Activated CD8-positive, alpha-beta memory T cell treated with anti-CD3 and anti-CD28 coated beads for 24 hours (primary cell): ENCODE data around the gene ACSL6.

Source experiments
- DNase-seq: peaks from one replicate; pipeline ENCODE4 v3.0.0-alpha.2; 2020

ACSL6 gene

DNA sequence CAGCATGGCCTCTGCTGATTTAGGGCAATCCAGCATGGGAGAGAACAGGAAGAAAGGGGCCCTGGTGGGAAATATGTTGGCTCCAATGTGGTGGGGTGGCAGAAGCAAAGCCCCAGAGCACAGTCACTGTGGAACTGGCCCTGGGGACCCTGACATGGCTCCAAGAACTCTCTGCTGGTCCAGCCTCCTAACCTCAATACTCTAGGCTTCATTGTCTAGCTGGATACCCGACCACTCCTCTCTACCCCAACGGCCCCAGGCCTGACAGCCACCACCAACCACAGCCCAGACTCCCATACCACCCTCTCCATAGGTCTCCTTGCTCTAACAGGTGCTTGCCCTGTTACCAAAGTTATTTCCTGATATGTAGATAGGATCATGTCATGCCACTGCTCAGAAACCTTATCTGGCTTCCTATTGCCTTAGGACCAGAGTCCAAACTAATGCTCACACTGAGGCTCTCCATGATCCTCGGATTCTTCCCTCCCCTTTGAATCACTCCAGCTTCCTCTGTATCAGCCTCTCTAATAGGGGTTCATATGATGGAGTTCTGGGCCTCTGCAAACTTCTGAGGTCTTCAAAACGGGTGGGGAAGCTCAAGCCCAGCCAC is 12.9 kb downstream of the ACSL6 start:
- no peak for DNase-seq

DNA sequence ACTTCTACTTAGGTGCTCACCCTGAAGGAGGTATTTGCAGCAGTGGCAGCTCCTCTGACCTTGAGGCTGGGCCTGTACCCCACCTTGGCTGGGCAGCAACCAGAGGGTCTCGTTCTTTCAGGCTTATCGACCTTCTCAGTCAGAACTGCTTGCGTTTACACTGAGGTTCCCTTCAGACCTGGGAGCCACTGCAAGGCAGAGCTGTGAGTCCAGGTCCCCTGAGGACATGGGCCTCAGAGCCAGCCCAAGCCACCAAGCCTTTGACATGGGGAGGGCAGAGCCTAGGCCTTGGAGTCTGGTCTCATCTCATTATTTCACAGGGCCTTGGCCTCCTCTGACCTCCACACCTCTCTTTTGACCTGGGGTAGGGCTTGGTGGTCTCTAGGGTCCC is 13.7 kb downstream of the ACSL6 start:
- DNase-seq = no peak

DNA sequence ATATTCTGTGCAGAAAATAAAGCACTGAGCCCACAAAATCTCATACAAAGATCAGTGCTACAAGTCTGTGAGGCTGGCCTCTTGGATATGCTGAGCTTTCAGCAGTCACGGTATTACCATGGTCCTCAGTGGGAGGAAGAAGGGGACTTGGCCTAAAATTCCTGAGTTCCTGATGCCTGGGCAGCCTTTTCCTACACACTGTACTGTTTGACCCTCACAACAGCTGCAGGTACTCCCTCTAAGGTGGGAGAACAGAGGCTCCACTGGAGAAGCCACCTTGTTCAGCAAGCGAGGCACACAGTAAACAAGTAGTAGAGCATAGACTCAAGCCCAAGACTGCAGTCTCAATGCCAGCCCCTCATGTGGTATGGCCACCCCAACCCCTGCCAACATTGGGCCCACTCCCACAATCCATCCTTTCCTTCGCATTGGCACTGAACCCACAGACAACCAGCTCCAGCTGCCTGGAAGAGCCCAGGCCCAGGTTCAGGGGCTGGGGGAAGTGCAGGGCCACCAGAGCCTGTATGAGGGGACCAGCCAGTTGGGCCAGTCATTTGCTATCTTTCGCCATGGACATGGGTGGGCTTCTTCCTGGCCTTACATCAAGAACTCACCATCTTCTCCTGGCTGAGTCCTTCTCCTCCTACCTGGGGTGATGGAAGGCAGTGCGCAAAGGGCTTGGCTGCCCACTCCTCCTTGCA is 14.3 kb downstream of the ACSL6 start:
- DNase-seq = no peak

DNA sequence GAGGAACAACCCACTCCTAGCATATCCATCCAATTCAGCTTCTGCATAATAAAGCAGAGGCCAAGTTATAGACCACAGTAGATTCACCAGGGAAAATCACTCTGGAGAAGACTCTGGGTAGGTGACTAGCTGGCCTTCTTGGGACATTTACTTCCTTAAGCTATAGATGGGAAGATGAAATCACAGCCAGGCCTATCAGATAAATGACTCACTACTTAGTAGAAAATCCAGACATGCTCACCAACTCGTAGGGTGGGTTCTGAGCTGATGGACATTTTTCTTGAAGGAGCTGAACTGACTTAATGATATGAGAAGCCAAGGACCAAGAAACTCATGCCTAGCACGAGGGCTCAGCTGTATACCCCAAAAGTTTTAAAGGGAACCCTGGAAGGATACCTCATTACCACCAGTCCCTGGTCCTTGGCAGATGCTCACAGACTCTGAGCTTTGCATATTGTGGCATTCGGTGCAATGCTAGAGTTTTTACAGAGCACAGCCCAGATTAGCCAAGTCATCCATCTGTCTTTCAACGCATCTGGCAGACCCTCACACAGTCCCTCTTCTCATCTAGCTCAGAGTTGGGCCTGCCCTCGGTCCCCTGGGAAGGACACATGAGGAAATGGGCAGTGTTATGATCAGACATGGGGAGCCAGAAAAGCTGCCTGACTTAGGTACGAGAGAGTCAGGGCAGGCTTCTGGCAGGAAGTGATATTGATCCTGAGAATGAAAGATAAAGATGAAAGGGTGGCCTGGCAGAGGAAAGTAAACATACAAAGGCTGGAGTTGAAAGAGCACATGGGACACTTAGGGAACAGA is 15.0 kb downstream of the ACSL6 start:
- no peak for DNase-seq

DNA sequence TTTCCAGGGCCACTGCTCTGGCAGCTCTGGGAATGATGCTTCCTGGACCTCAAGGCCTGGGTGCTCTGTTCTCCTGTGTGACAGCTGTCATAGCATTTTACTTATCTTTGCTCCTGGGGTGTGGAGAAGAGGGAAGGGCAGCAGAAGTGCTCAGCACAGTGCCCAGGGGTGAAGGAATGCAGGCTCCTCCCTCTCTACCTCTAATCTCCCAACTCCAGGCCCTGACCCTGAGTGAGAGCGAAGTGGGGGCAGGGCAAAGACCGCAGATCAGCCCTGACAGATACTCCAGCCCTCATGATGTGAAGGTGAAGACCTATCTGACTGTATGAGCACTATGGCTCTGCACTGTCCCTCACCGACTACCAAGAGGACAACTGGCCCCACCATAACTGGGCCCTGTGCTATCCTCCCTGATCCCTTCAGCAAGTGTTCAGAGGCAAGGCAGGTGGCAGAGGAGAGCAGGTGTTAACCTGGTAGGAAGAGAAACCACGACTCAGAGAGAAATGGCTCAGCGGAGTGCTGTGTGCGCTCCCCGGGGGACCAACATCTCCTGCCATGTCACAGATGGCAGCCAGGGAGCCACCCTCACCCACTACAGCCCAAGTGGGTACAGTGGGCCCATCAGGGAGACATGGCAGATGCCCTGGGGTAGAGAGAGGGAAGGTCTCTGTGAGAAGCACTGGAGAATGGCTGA is 16.8 kb downstream of the ACSL6 start:
- no peak for DNase-seq

DNA sequence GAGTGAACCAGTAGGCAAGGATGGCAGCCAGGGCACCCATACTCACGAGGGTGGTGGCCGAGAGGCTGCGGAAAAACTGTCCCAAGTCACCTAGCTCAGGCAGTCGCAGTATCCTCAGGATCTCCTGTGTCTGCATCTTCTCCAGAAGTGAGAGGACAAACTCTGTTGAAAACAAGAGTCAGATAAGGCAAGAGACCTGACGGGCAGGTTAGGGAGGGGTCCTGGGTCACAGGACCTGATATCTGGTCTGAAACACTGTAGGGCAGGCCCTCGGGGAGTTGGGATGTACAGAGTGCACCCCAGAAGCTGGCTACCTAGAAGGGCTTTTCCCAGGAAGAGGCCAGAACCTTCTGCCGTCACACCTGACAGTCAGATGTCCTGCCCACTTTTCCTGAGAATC is 17.4 kb downstream of the ACSL6 start:
- DNase-seq = no peak

DNA sequence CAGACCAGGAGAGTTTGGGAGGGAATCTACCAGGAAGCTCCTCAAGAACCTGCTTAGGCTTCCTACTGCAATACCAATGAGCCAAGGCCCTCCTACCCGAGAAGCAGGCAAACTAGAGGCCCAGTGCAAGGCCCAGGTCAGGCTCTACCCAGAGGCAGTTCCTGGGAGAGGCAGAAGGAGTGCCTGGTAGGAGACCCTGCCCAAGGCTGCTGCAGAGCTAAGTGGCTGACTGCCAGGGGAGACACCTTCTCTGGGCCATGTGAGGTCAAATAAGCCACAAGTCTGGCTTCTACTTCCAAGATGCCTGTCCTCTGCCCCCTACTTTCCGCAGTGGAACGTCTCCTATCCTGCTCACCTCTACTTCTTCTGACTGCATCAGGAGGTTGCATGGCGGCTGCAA is 17.8 kb downstream of the ACSL6 start:
- no peak for DNase-seq

DNA sequence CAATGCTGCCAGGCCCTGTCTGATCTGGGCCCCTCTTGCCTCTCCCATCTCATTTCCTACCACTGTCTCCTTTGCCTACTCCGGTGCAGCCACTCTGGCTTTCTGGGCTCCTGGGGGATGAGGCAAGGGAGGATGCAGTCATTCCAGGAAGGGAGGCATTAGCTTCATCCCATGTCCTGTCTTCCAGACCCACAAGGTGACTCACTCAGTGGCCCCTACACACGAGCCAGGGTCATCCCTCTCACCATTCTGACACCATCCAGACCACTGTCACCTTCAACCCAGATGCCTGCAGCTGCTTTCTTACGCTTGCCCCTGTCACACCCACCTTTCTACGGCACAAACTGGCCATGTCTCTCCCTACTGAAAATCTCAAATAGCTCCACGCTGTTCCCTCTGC is 19.1 kb downstream of the ACSL6 start:
- no peak for DNase-seq

DNA sequence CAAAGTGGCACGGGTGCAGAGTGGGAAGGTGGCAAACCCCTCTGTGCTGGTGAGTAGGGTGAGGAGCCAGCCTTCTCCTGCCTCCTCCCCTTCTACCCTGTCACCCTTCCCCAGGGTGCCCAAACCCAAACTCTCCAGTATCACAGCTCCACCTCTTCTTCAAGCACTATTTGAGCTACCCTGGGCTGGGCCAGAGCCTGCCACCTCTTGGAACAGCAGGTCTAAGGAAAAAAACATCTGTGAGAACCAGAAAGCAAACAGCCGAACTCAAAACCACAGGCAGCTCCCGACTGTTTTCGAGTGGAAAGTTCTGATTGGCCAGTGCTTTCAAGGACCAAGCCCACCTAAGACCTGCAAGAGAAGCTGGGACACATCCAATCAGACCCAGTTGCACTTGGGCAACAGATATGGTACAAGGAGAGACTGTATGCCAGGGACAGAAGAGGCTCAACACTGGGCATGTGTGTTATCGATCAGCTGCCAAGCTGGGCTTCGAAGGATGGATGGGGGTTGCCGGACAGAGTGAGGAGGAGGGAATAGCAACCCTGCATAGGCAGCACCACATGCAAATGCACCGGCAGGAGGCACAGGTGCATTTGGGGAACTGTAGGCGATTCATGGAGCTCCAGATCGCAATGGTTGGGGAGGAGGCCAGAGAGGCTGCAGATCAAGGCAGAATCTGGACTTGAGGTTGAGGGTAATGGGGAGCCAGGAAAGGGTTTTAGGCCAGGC is 19.7 kb downstream of the ACSL6 start:
- DNase-seq = no peak

DNA sequence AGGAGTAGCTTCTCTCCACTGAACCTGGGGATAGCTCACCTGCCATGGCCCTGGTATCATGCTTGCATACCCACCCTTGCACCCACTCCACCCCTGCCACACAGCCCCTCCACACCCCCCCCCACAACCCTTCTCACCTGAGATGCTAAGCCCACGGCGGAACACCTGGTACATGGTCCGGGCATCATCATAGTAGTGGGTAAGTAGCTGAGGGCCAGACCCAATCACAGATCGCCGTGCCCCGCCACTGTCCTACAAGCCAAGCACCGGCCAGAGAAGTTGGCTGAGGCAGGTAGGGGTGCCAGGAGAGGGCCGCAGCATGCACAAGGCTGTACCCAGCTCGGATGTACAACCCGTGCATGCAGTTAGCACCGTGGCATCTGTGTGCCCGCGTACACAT is 20.7 kb downstream of the ACSL6 start:
- DNase-seq = no peak

DNA sequence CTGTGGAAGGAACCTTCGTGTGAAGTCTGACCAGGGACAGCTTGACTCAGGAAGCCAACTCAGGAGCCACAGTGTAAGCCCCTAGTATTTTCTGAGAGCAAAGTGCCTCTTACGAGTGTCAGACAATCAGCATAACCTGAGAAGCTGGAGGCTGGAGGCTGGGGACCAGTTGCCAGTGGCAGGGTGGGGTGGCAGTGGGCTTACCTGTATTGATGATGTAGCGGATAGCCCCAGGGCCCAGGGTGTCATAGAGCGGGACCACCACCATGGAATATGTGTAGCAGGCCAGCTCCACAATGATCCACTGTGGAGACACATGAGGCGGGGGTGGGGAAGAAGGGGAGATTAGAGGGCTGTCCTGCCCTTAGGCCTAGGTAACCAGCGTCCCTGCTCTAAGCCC is 22.9 kb downstream of the ACSL6 start:
- DNase-seq = no peak

DNA sequence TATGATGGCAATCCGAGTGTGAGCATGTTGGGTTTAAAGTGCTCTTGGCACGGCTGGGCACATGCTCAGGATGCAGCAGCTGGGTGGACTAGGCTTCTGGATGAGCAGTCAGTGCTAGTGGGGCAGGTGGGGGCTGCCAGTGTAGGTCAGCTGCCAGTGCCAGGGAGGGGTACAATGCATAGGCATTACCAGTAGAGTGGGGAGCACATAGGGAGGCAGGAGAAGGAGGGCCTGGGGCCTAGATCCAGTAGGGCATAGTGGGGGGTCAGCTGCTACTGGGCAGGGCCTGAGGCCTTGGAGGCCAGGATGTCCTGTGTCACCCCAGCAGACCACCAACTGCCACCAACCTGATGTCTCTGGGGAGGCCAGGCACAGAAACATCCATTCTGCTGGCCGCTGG is 24.2 kb downstream of the ACSL6 start:
- DNase-seq = no peak

DNA sequence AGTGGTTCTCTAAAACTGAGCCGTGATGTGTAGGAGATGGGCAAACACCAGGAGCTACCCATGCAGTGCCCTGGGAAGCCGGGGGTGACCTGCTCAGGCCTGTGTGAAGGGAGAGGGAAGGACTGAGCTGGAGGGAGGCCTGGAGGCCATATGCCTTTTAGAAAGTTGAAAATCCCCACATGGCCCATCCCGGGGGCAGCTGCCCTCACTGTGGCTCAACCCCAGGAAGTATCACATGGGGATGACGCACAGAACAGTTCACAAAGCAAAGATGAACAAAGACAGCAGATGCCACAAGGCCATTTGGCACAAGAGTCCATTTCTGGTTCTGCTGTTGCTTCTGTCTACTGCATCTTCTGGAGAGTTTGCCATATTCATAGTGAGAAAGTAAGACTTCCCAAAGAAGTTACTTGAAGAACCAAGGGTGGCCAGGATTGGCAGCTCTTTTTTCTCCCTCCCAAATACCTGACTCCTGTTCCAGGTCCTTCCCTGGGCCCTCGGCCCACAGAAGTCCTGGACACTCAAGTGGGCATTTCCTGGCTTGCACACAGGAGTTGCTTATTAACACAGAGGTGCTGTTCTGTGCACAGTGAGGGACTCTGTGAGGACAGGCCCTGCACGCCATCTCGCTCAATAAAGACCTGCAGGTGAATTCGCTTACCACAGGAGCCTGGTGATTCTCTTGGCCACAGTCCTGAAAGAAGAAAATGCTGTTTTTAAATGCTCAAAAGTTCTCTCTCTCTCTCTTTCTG is 25.1 kb downstream of the ACSL6 start:
- DNase-seq = no peak

DNA sequence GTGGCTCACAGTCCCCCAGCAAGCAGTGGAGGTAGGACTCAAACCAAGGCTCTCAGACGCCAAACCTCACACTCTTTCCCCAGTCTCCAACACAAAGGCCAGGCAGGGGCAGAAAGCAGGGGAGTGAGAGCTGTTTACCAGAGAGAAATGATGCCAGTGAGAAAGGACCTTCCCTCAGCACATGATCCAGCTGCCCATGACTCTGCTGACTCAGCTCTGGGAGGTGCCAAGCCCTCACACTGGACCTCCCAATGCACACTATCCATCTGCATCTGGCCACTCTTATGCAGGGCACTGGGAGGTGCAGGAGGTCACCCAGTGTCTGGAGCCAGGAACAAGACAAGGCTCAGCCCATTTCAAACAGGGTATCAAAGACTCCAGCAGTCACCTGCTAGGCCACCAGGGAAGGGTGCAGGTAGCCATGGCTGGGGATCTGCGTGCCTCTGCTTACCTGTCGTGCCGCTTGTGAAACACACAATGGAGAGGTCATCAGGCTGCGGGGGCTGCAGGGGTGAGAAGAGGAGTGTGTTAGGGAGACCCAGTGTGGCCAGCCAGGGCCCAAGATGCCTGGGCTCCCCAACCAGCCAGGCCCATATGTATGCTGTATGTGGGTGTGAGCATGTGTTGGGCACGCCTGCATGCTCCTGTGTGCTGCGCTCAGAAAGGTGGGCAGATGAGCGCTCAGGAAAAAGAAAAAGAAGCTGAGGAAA is 26.3 kb downstream of the ACSL6 start:
- DNase-seq = no peak

DNA sequence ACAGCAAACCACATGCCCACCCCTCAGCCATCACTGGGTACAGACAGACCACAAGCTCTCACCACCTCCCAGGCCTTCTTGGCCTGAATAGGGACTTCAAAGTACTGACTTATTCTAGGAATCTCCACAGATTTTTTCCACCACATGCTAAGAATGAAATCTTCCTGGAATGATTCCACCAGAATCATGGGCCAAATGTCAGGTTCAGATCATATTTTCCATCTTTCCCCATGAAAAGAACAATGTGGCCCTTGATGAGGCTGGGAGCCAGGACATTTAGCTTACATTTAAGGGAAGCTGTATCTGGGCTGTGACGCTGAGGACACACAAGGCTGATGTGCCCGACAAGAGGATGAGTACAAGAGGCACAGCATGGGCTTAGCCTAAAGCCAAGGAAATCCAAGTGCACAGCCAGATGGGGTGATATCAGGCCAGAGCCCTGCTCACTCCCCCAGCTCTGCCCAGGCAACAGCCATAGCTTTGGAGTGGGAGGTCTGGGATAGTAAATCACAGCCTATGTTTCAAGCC is 28.1 kb downstream of the ACSL6 start:
- DNase-seq = no peak

DNA sequence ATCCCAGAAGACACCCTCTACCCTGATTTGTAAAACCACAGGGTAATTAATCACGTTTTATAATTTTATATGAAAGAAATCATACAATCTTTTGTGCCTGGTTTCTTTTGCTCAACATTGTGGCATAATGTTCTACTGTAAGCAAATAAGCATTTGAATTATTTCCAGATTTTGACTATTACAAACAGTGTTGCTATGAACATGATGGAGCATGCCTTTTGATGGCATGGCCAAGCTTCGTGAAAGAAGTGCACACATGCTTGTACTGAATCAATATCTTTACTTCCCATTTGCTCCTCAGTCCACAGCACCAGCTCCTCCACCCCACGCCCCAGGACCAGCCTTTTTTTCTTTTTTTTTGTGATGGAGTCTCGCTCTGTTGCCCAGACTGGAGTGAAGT is 29.9 kb downstream of the ACSL6 start:
- DNase-seq = no peak

DNA sequence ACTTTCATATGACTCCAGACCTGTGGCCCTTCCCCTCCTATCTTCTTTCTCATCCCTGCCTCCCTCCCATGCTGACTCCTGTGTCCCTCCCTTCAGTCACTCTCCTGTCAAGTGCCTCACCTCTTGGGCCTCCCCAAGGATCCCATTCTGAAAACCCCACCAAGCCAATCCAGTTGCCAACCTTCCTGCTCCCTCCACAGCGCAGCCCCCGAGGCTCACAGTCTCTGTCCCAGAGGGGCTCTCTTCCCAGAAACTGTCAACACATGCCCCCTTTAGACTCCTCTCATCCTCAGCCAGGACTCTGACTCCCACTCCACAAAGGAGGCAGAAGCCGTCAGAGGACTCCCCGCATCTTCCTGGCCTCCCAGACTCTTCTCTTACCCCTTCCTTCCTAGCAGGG is 30.8 kb downstream of the ACSL6 start:
- no peak for DNase-seq

DNA sequence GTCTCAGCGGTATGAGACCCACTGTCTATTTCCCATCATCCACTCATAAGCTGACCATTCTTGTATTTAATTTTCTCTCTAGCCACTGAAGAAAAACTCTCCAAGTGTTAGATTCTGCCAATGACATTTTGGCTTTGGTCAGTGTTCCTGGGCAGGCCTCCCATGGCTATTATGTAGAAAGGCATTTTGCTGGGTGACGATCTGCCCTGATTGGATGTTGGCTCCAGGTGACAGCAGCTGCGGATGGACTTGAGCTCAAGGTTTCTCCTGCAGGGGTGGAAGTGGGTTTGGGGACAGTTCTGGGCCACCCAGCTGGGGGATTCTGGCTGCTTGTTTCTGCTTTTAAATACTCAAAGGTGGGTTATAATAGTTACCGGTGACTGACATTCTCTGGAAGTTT is 31.6 kb downstream of the ACSL6 start:
- DNase-seq = peak; percentile 1

DNA sequence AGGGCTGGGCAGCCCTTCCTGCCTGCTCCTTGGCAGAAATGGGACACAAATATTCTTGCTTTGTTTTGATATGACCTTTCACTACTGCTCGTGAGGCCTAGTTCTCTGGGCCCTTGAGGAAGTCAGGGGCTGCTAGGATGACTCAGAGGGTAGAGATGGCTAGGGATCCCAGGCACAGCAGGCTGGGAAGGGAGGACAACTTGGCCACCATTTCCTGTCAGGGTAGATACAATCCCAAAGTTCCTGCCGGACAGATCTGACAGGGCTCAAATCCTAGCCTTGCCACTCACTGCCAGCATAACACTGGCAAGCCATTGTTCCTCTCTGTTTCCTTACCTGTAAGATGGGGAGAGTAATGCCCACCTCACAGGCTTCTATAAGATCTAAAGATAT is 34.2 kb downstream of the ACSL6 start:
- peak; percentile 54 for DNase-seq

DNA sequence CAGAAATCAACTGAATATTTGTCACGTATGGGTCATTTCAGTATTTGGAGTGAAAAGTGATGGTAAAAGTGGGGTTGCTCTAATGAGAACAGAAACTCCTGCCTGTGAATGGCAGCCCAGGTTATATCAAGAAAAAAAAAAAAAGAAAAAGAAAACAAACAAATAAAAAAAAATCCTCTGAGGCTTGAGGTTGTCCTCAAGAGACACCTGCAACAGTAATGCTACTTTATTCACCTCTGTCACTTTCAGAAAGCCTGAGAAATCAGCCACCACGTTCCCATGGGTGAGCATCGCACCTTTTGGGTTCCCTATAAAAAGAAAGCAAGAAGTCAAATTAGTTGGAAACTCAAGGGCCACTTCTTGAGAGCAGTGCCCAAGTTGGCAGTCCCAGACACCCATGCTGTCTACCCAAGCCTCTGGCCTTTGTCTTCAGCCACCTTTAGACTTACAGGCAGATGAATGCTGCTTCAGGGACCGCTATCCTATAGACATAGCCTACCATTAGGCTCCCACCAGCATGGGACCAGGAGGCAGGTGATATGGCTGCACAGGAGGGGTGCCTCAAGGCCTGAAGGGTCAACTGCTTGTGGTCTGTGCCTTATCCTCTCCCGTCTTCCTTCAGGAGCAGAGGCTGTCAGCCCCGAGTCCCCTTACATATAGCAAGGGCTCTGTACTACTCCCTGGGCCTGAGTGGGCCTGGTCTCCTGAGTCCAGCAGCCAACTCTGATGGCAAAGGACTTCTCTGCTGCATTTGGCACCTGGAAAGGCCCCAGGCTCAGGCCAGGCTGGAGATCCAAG is 34.8 kb downstream of the ACSL6 start:
- no peak for DNase-seq
